WTC11 (cell line): ENCODE results near the gene C1R. TPM values are rescaled to one million over a fixed set of nuclear protein-coding genes. Genes with fewer than 3 reads are reported as not detected.
A peak's percentile ranks its signal among the peaks of the same experiment; 100 is the strongest.

Source experiments
- ATAC-seq: fragments of 200-7000 bp; cut with Tn5 transposase; 2 replicates; pipeline ENCODE4 v1.10.0; 2021; ENCODE audit warnings: mild to moderate bottlenecking, moderate library complexity
- CTCF ChIA-PET: fragments of 300-600 bp; sonication (Branson Sonifier 250); formaldehyde crosslinking; loops from one replicate; lab custom pipeline; 2021; ENCODE audit warnings: antibody characterized with exemption; lab: Charles Lee
- POLR2A ChIA-PET: fragments of 350-600 bp; sonication (Branson Sonifier 250); formaldehyde crosslinking; loops from one replicate; lab custom pipeline; 2021; ENCODE audit warnings: antibody characterized with exemption; lab: Charles Lee
- DNase-seq: peaks from one replicate; pipeline ENCODE4 v3.0.0; 2021; ENCODE audit warnings: low spot score
- H3K27ac Mint-ChIP-seq: 2 replicates; pipeline ENCODE4 v1.8.0; 2021; ENCODE audit warnings: mixed read lengths
- H3K27me3 Mint-ChIP-seq: 2 replicates; pipeline ENCODE4 v1.8.0; 2021; ENCODE audit warnings: low read depth, mild to moderate bottlenecking, moderate library complexity, mixed read lengths
- H3K36me3 Mint-ChIP-seq: 2 replicates; pipeline ENCODE4 v1.8.0; 2021; ENCODE audit warnings: mixed read lengths
- H3K4me1 Mint-ChIP-seq: 2 replicates; pipeline ENCODE4 v1.8.0; 2022; ENCODE audit warnings: mixed read lengths
- H3K4me3 Mint-ChIP-seq: 2 replicates; pipeline ENCODE4 v1.8.0; 2021; ENCODE audit warnings: mild to moderate bottlenecking, moderate library complexity, mixed read lengths
- H3K9me3 Mint-ChIP-seq: 2 replicates; pipeline ENCODE4 v1.8.0; 2021; ENCODE audit warnings: mixed read lengths
- CREM ChIP-seq: sonication (generic); formaldehyde crosslinking; IDR thresholded peaks from 2 replicates; pipeline ENCODE4 v1.8.1; 2022; ENCODE audit warnings: mild to moderate bottlenecking, missing genetic modification reagents, moderate library complexity
- ELF4 ChIP-seq: sonication (generic); formaldehyde crosslinking; IDR thresholded peaks from 2 replicates; pipeline ENCODE4 v1.8.1; 2022; ENCODE audit warnings: low read depth, mild to moderate bottlenecking, moderate library complexity, missing genetic modification reagents
- GABPB1 ChIP-seq: sonication (generic); formaldehyde crosslinking; IDR thresholded peaks from 2 replicates; pipeline ENCODE4 v1.8.1; 2023; ENCODE audit warnings: mild to moderate bottlenecking, missing genetic modification reagents
- HMGXB4 ChIP-seq: sonication (generic); formaldehyde crosslinking; IDR thresholded peaks from 2 replicates; pipeline ENCODE4 v1.8.1; 2023; ENCODE audit warnings: mild to moderate bottlenecking, moderate library complexity, missing genetic modification reagents
- NFATC4 ChIP-seq: fragments of 250-450 bp; sonication (Bioruptor Pico); IDR thresholded peaks from 2 replicates; pipeline ENCODE4 v1.9.0; 2021; ENCODE audit warnings: mild to moderate bottlenecking
- NFE2L1 ChIP-seq: sonication (generic); formaldehyde crosslinking; IDR thresholded peaks from 2 replicates; pipeline ENCODE4 v1.8.1; 2023; ENCODE audit warnings: missing genetic modification reagents
- NR3C1 ChIP-seq: sonication (generic); formaldehyde crosslinking; conservative IDR thresholded peaks from 2 replicates; pipeline ENCODE4 v1.8.1; 2023; ENCODE audit warnings: low read depth, mild to moderate bottlenecking, missing genetic modification reagents
- PREB ChIP-seq: sonication (generic); formaldehyde crosslinking; IDR thresholded peaks from 2 replicates; pipeline ENCODE4 v1.8.1; 2022; ENCODE audit warnings: mild to moderate bottlenecking, missing genetic modification reagents, moderate library complexity, borderline replicate concordance
- RELA ChIP-seq: sonication (generic); formaldehyde crosslinking; IDR thresholded peaks from 2 replicates; pipeline ENCODE4 v1.8.1; 2022; ENCODE audit warnings: missing genetic modification reagents, mild to moderate bottlenecking, borderline replicate concordance
- TCF7 ChIP-seq: sonication (generic); formaldehyde crosslinking; IDR thresholded peaks from 2 replicates; pipeline ENCODE4 v1.8.0; 2022; ENCODE audit warnings: mild to moderate bottlenecking, low read depth, missing genetic modification reagents, moderate library complexity
- ZNF121 ChIP-seq: sonication (generic); formaldehyde crosslinking; IDR thresholded peaks from 2 replicates; pipeline ENCODE4 v1.8.0; 2023; ENCODE audit warnings: missing genetic modification reagents
- ZNF138 ChIP-seq: sonication (generic); formaldehyde crosslinking; conservative IDR thresholded peaks from 2 replicates; pipeline ENCODE4 v1.8.1; 2022; ENCODE audit warnings: mild to moderate bottlenecking, moderate library complexity, missing genetic modification reagents
- ZNF232 ChIP-seq: sonication (generic); formaldehyde crosslinking; IDR thresholded peaks from 2 replicates; pipeline ENCODE4 v1.8.0; 2022; ENCODE audit warnings: mild to moderate bottlenecking, missing genetic modification reagents
- ZNF263 ChIP-seq: sonication (generic); formaldehyde crosslinking; IDR thresholded peaks from 2 replicates; pipeline ENCODE4 v1.8.1; 2022; ENCODE audit warnings: low read depth, mild to moderate bottlenecking, moderate library complexity, missing genetic modification reagents
- ZNF317 ChIP-seq: sonication (generic); formaldehyde crosslinking; IDR thresholded peaks from 2 replicates; pipeline ENCODE4 v1.8.1; 2023; ENCODE audit warnings: low read depth, mild to moderate bottlenecking, moderate library complexity, missing genetic modification reagents, borderline replicate concordance
- ZNF396 ChIP-seq: fragments of 250-450 bp; sonication (Bioruptor Pico); IDR thresholded peaks from 2 replicates; pipeline ENCODE4 v1.8.0; 2021; ENCODE audit warnings: mild to moderate bottlenecking, moderate library complexity, borderline replicate concordance
- ZNF671 ChIP-seq: fragments of 250-450 bp; sonication (Bioruptor Pico); IDR thresholded peaks from 2 replicates; pipeline ENCODE4 v1.8.0; 2021; ENCODE audit warnings: mild to moderate bottlenecking
- total RNA-seq: library from RNA; stranded (reverse); gene quantifications from 3 replicates; pipeline ENCODE4 v1.2.3, GENCODE V29; 2021
- TF ChIP-seq, protein P1 (sequence below): sonication (generic); formaldehyde crosslinking; IDR thresholded peaks from 2 replicates; pipeline ENCODE4 v1.8.0; 2022; ENCODE audit warnings: mild to moderate bottlenecking, missing genetic modification reagents

Gene C1R
- total RNA-seq, 1 experiment from 2014 or later: 8.4 TPM

DNA sequence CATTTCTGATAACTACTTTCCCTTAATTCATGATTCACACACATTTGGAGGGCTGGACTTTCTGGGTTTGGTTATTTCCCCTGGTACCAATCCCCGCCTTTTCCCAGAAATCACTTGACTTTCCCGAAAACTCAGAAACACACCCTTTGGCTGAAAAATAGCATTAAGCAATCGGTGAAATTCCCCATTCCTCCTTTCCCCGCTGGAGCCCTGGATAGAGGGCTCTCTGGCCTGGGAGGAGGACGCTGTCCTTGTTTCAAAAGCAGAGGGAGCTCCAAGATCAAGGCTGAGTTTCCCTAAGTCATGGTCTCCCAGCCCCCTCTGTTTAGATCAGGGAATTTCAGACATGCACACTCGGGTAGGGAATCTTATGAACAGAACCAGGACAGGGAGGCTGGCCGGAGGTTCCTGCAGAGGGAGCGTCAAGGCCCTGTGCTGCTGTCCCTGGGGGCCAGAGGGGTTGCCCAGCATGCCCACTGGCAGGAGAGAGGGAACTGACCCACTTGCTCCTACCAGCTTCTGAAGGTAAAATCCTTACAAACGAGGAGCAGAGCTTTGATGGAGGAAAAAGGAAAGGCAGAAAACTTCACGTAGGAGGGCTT is 31.8 kb downstream of the C1R start, which contains the start of gene C1S:
C1S (plus strand) TSS at position 366 of the 602 bp plus-strand sequence. CDS start 1,195 bp downstream, outside the sequence.
- Mint-ChIP-seq H3K27me3 (peaks cover 2% of the 10 kb centered on the region; the same call in 1 of the 2 replicates), H3K27ac (peak within 1 kb of the TSS; percentile 27; the same call in 1 of the 2 replicates), H3K4me1 (peaks cover 17% of the 10 kb centered on the region), H3K4me3 (peak within 1 kb of the TSS; percentile 46), H3K9me3 (no peaks in the 10 kb centered on the region), H3K36me3 (no peaks in the 10 kb centered on the region)
- TF ChIP-seq ZNF232 (CRISPR knock-in tag) (no peak), NFE2L1 (CRISPR knock-in tag) (peak; percentile 94), HMGXB4 (0 out of 2 replicates have a peak, but pooled peaks have one; percentile 31), ZNF671 (CRISPR knock-in tag) (no peak)
- peak; percentile 42 for DNase-seq
- ChIA-PET POLR2A (interaction anchor here (0.7 to 1.7 kb wide), 2 partner anchors 48 to 50 kb away, joined by 3 to 7 read pairs; no protein-coding TSS in a partner anchor), CTCF (interaction anchor here (1.0 to 3.2 kb wide), 14 partner anchors 9 to 191 kb away, joined by 3 to 48 read pairs (median 5); partner anchors contain the start of genes C1RL, LPCAT3 and PEX5)
- peak; percentile 92 for ATAC-seq

DNA sequence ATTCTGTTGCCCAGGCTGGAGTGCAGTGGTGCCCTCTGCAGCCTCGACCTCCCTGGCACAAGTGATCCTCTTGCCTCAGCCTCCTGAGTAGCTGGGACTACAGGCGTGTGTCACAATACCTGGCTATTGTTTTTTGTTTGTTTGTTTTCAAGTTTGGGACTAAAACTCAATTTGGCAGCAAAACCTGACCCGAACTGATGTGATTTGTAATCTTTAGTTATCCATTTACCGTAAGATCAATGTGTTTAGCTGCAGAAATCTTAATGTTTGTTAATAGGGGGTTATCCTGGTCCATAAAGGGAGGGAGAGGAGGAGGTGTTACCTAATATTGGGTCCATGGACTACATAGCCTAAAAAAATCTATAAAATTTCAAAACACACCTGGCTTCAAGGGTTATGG is 32.5 kb downstream of the C1R start:
- Mint-ChIP-seq H3K4me1 (peaks cover 17% of the 10 kb centered on the region), H3K27ac (no peak overlapping the region), H3K9me3 (no peaks in the 10 kb centered on the region), H3K36me3 (no peaks in the 10 kb centered on the region), H3K27me3 (peaks cover 2% of the 10 kb centered on the region; the same call in 1 of the 2 replicates), H3K4me3 (no peak overlapping the region)
- ATAC-seq (no peak), DNase-seq (no peak)
- TF ChIP-seq, protein P1, sequence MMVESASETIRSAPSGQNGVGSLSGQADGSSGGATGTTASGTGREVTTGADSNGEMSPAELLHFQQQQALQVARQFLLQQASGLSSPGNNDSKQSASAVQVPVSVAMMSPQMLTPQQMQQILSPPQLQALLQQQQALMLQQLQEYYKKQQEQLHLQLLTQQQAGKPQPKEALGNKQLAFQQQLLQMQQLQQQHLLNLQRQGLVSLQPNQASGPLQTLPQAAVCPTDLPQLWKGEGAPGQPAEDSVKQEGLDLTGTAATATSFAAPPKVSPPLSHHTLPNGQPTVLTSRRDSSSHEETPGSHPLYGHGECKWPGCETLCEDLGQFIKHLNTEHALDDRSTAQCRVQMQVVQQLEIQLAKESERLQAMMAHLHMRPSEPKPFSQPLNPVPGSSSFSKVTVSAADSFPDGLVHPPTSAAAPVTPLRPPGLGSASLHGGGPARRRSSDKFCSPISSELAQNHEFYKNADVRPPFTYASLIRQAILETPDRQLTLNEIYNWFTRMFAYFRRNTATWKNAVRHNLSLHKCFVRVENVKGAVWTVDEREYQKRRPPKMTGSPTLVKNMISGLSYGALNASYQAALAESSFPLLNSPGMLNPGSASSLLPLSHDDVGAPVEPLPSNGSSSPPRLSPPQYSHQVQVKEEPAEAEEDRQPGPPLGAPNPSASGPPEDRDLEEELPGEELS (CRISPR knock-in tag): no peak
- TF ChIP-seq PREB (CRISPR knock-in tag): no peak
- TF ChIP-seq NR3C1 (CRISPR knock-in tag): no peak
- no peak for TF ChIP-seq ELF4
- TF ChIP-seq ZNF396 (CRISPR knock-in tag): no peak
- no peak for TF ChIP-seq ZNF121 (CRISPR knock-in tag)
- TF ChIP-seq RELA (CRISPR knock-in tag): no peak
- TF ChIP-seq ZNF138 (CRISPR knock-in tag): no peak
- TF ChIP-seq CREM (CRISPR knock-in tag): no peak
- ChIA-PET CTCF (interaction anchor here (1.1 to 3.2 kb wide), 9 partner anchors 10 to 169 kb away, joined by 3 to 48 read pairs (median 5); partner anchors contain the start of genes C1RL and LPCAT3), POLR2A (interaction anchor here (0.7 to 1.7 kb wide), 2 partner anchors 48 to 51 kb away, joined by 3 to 7 read pairs; no protein-coding TSS in a partner anchor)

DNA sequence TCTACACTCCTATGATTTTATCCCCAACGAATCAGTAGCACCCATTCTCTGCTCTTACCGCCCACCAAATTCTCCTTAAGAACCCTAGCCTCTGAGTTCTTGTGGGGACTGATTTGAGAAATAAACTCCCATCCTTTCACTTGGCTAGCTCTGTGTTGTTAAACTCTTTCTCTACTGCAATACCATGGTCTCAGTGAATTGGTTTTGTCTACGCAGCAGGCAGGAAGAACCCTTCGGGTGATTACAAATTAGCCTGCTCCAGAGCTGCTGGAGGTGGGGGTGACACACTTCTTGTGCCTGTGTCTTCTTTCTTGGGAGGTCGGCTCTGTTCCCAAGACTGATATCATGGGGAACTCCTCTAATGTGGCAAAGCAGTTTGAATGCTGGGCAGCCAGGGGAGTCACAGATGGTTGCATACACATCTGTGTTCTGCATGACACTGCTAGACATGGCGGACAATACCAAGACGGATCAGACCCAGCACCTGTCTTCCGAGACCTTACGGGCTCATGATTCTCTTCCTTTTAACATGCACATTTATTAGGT is 33.3 kb downstream of the C1R start:
- Mint-ChIP-seq H3K4me1 (peaks cover 20% of the 10 kb centered on the region), H3K4me3 (no peak overlapping the region)
- POLR2A ChIA-PET: no interaction called here
- no peak for TF ChIP-seq TCF7
- TF ChIP-seq ZNF317: no peak
- TF ChIP-seq GABPB1 (CRISPR knock-in tag): no peak
- no peak for TF ChIP-seq ZNF263 (CRISPR knock-in tag)
- TF ChIP-seq NFATC4: no peak
- TF ChIP-seq, all 79 proteins: peak for 0
- ATAC-seq: no peak
- CTCF ChIA-PET: interaction anchor here (1.0 to 3.2 kb wide), 4 partner anchors 41 to 107 kb away, joined by 3 to 29 read pairs (median 3); partner anchors contain the start of gene LPCAT3
- H3K27me3 Mint-ChIP-seq: peaks cover 2% of the 10 kb centered on the region; the same call in 1 of the 2 replicates
- no peak for DNase-seq
- no peak overlapping the region for H3K27ac Mint-ChIP-seq
- H3K9me3 Mint-ChIP-seq: no peaks in the 10 kb centered on the region
- H3K36me3 Mint-ChIP-seq: no peaks in the 10 kb centered on the region
